Astrocyte of the spinal cord (primary cell): ENCODE measurements around the gene GHRHR.

Experiments
- DNase-seq: peaks from one replicate; pipeline ENCODE4 v3.0.0; 2011; ENCODE audit warnings: low read depth, low spot score
- H3K4me3 ChIP-seq: 2 replicates; pipeline ENCODE4 v1.5.1; 2011; ENCODE audit warnings: low read depth, mild to moderate bottlenecking, low read length, moderate library complexity
- in situ Hi-C: cut with HindIII; loops from 2 replicates; pipeline ENCODE4 v1.10.0; 2017; ENCODE audit warnings: low sequenced_read_pairs
- TF ChIP-seq, protein P1 (sequence below): IDR thresholded peaks from 2 replicates; pipeline ENCODE4 v1.5.1; 2012; ENCODE audit warnings: low read depth, mild to moderate bottlenecking, low read length, inconsistent platforms

GHRHR gene

DNA sequence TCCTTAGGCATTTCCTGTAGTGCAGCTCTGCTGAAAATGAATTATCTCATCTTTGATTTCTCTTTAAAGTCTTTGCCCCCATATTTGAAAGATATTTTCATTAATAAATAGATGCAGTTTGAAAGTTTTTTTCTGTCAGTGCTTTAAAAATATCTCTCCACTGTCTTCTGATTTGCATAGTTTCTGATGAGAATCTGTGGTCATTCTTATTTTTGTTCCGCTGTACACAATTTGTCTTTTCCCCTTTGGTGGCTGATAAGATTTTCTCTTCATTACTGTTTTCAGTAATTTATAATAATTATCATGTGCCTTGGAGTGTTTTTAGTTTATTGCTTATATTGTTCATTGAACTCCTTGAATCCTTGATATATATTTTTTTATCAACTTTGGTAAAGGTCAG, 7.0 kb upstream of the GHRHR start:
- in situ Hi-C loops: no loop called here
- TF ChIP-seq, protein P1, sequence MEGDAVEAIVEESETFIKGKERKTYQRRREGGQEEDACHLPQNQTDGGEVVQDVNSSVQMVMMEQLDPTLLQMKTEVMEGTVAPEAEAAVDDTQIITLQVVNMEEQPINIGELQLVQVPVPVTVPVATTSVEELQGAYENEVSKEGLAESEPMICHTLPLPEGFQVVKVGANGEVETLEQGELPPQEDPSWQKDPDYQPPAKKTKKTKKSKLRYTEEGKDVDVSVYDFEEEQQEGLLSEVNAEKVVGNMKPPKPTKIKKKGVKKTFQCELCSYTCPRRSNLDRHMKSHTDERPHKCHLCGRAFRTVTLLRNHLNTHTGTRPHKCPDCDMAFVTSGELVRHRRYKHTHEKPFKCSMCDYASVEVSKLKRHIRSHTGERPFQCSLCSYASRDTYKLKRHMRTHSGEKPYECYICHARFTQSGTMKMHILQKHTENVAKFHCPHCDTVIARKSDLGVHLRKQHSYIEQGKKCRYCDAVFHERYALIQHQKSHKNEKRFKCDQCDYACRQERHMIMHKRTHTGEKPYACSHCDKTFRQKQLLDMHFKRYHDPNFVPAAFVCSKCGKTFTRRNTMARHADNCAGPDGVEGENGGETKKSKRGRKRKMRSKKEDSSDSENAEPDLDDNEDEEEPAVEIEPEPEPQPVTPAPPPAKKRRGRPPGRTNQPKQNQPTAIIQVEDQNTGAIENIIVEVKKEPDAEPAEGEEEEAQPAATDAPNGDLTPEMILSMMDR: no peak
- DNase-seq: no peak
- no peak overlapping the region for H3K4me3 ChIP-seq

DNA sequence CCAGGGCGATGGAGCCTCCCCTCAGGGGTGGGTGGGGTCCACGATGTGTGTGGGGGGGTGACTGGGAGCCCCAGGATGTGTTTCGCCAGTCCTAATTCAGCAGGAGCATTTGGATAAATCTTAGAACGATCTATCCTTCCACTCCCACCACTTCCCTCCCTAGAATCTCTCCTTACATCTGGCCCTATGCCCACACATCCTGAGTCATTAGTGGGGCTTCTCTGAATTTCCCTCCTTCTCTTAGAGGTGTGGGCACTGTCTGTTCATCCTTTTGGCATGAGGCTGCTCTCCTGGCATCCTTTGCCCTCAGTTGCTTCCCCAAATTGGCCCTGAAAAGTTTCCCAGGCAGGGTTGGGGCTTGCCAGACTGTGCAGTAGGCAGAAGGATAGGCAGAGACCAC, 1.6 kb downstream of the GHRHR start:
- DNase-seq: no peak
- TF ChIP-seq, protein P1: no peak
- in situ Hi-C loops: no loop called here
- H3K4me3 ChIP-seq: no peak overlapping the region

DNA sequence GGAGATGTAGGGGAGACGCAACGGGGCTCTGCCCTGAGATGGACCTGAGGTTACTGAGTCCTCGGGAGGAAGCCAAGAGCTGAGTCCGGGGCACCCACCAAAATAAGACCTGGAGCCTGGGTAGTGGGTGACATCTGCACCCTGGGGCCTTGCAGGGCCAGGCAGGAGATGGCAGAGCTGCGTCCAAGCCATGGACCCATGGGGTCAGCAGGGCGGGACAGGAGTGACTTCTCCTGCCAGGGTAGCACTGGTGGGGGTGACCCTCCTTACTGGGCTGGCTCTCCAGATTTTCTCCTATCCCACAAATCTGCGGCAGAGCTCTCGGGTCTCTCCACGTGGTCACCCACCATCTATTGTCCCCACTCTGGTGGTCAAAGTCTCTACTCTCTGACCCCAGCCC, 2.1 kb downstream of the GHRHR start:
- in situ Hi-C loops: no loop called here
- TF ChIP-seq, protein P1: no peak
- no peak for DNase-seq
- H3K4me3 ChIP-seq: no peak overlapping the region

DNA sequence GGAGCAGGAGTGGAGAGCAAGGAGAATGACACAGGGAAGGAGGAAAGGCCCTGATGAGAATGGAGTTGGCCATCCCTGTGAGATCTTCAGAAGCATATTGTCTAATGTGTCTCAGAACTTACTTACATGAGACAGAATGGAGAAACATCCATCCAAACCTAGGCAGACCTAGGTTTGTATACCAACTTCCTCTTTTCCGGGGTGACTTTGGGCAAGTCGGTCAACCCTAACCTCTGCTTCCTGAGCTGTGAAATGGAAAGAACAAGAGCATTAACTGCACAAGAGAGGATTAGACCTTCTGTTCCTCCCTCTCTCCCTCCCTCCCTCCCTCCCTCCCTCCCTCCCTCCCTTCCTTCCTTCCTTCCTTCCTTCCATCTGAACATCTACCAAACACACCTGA, 4.5 kb downstream of the GHRHR start:
- in situ Hi-C loops: no loop called here
- TF ChIP-seq, protein P1: no peak
- DNase-seq: no peak

DNA sequence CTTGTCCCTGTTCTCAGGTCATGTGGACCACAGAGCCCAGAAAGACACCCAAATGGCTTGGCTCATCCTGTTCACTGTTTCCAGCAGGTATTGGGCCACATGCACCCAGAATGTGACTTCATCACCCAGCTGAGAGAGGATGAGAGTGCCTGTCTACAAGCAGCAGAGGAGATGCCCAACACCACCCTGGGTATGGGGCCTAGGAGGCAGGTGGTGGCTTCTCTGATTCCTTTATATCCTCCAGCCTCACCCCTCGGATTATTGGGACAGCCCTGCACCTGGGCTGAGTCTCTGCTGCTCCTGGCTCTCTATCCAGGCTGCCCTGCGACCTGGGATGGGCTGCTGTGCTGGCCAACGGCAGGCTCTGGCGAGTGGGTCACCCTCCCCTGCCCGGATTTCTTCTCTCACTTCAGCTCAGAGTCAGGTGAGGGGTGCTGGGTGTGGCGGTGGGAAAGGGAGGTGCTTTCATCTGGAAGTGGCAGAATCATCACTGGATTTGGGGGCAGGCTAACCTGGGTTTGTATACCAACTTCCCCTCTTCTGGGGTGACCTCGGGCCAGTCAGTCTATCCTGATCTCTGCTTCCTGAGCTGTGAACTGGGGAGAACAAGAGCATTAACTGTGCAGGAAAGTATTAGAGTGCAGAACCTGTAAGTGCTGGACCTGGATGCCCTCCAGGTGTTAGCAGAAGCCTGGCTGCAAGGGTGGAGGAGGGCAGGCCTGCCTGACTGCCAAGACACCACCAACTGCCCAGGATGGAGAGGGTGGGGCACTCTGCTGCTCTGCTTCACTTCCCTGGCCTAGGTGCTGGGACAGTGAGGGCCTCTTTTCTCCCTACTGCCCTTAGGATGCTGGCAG, 5.2 kb downstream of the GHRHR start:
- no peak for DNase-seq
- H3K4me3 ChIP-seq: no peak overlapping the region
- in situ Hi-C loops: no loop called here
- TF ChIP-seq, protein P1: no peak

More for the DNA sequence above, 4.5 kb downstream of the GHRHR start:
- no peak overlapping the region for H3K4me3 ChIP-seq

DNA sequence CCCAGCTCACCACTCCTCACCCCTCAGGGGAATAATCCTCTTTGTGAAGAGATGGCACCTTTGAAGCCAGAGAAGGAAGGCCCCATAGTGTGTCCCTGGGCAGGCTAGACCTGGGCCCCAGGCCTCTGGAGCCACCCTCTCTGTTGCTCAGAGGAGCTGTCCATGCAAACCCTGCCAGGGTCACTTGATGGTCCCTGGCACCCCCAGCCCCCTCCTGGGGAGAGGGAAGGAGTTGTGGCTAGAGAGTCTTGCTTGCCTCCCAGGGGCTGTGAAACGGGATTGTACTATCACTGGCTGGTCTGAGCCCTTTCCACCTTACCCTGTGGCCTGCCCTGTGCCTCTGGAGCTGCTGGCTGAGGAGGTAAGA, 5.8 kb downstream of the GHRHR start:
- TF ChIP-seq, protein P1: no peak
- in situ Hi-C loops: no loop called here
- DNase-seq: no peak

More for the DNA sequence above, 5.8 kb downstream of the GHRHR start:
- H3K4me3 ChIP-seq: no peak overlapping the region
